Activated CD4-positive, alpha-beta memory T cell treated with anti-CD3 and anti-CD28 coated beads, Interleukin-2, amount 10 ng/mL, durations not matched to agents 7 days and 5 days (primary cell): Measurements from ENCODE around the gene CNMD. TPM values are rescaled to one million over a fixed set of nuclear protein-coding genes. Genes with fewer than 3 reads are reported as not detected.

Experiments used
- CTCF ChIA-PET: fragments of 350-600 bp; sonication (Branson Sonifier 250); formaldehyde crosslinking; loops from one replicate; lab custom pipeline; 2021; ENCODE audit warnings: antibody characterized with exemption, inconsistent platforms; lab: Charles Lee
- POLR2A ChIA-PET: fragments of 350-600 bp; sonication (Branson Sonifier 250); formaldehyde crosslinking; loops from one replicate; lab custom pipeline; 2021; ENCODE audit warnings: antibody characterized with exemption; lab: Charles Lee
- DNase-seq: peaks from one replicate; pipeline ENCODE4 v3.0.0-alpha.2; 2020
- H3K27ac Mint-ChIP-seq: one replicate; pipeline ENCODE4 v1.8.0; 2021; ENCODE audit warnings: mild to moderate bottlenecking, mixed read lengths
- H3K27me3 Mint-ChIP-seq: one replicate; pipeline ENCODE4 v1.8.0; 2021; ENCODE audit warnings: mixed read lengths
- H3K36me3 Mint-ChIP-seq: one replicate; pipeline ENCODE4 v1.8.0; 2021; ENCODE audit warnings: low read depth, mixed read lengths
- H3K4me1 Mint-ChIP-seq: one replicate; pipeline ENCODE4 v1.8.0; 2021; ENCODE audit warnings: mixed read lengths
- H3K4me3 Mint-ChIP-seq: one replicate; pipeline ENCODE4 v1.8.0; 2021; ENCODE audit warnings: mild to moderate bottlenecking, mixed read lengths
- H3K9me3 Mint-ChIP-seq: one replicate; pipeline ENCODE4 v1.8.0; 2021; ENCODE audit warnings: mixed read lengths
- total RNA-seq, 2 experiments: library from RNA; stranded (reverse); gene quantifications; one replicate each; pipeline ENCODE4 v1.2.3, GENCODE V29; 2021

Gene CNMD
- total RNA-seq, 2 experiments from 2014 or later: not detected

- Mint-ChIP-seq H3K36me3 (no peaks in the 10 kb centered on the region), H3K27me3 (peaks cover 5% of the 10 kb centered on the region), H3K4me3 (no peak overlapping the region), H3K4me1 (no peaks in the 10 kb centered on the region), H3K9me3 (no peaks in the 10 kb centered on the region), H3K27ac (no peak overlapping the region)
- CTCF ChIA-PET: no interaction called here
- POLR2A ChIA-PET: no interaction called here
- DNase-seq: no peak
Measured at GRCh38 chr13:52767949-52768516, 28.4 kb upstream of the CNMD start.

- ChIA-PET CTCF (no interaction called here), POLR2A (no interaction called here)
- DNase-seq: no peak
- H3K4me3 Mint-ChIP-seq: no peak overlapping the region
- H3K4me1 Mint-ChIP-seq: no peaks in the 10 kb centered on the region
- H3K27me3 Mint-ChIP-seq: peaks cover 1% of the 10 kb centered on the region
- no peaks in the 10 kb centered on the region for H3K36me3 Mint-ChIP-seq
- no peak overlapping the region for H3K27ac Mint-ChIP-seq
- no peaks in the 10 kb centered on the region for H3K9me3 Mint-ChIP-seq
Measured at GRCh38 chr13:52765611-52766390, 26.2 kb upstream of the CNMD start.

GRCh38 chr13:52760077-52760476, 20.5 kb upstream of the CNMD start:
- H3K27ac Mint-ChIP-seq: no peak overlapping the region
- H3K4me1 Mint-ChIP-seq: no peaks in the 10 kb centered on the region
- no peaks in the 10 kb centered on the region for H3K9me3 Mint-ChIP-seq
- H3K36me3 Mint-ChIP-seq: no peaks in the 10 kb centered on the region
- no peak overlapping the region for H3K4me3 Mint-ChIP-seq
- POLR2A ChIA-PET: no interaction called here
- CTCF ChIA-PET: no interaction called here
- peaks cover 10% of the 10 kb centered on the region for H3K27me3 Mint-ChIP-seq
- DNase-seq: no peak

GRCh38 chr13:52758114-52758513, 18.5 kb upstream of the CNMD start:
- H3K27ac Mint-ChIP-seq: no peak overlapping the region
- no peaks in the 10 kb centered on the region for H3K36me3 Mint-ChIP-seq
- ChIA-PET CTCF (no interaction called here), POLR2A (no interaction called here)
- H3K4me3 Mint-ChIP-seq: no peak overlapping the region
- peaks cover 12% of the 10 kb centered on the region for H3K27me3 Mint-ChIP-seq
- H3K9me3 Mint-ChIP-seq: no peaks in the 10 kb centered on the region
- H3K4me1 Mint-ChIP-seq: no peaks in the 10 kb centered on the region
- DNase-seq: no peak

GRCh38 chr13:52751196-52751595, 11.6 kb upstream of the CNMD start:
- H3K4me1 Mint-ChIP-seq: no peaks in the 10 kb centered on the region
- CTCF ChIA-PET: no interaction called here
- H3K27ac Mint-ChIP-seq: no peak overlapping the region
- POLR2A ChIA-PET: no interaction called here
- no peak overlapping the region for H3K4me3 Mint-ChIP-seq
- peaks cover 6% of the 10 kb centered on the region for H3K27me3 Mint-ChIP-seq
- H3K9me3 Mint-ChIP-seq: no peaks in the 10 kb centered on the region
- H3K36me3 Mint-ChIP-seq: no peaks in the 10 kb centered on the region
- DNase-seq: no peak

- Mint-ChIP-seq H3K4me3 (no peak overlapping the region), H3K4me1 (no peaks in the 10 kb centered on the region), H3K9me3 (no peaks in the 10 kb centered on the region), H3K36me3 (no peaks in the 10 kb centered on the region), H3K27me3 (peaks cover 8% of the 10 kb centered on the region), H3K27ac (no peak overlapping the region)
- DNase-seq: no peak
- ChIA-PET POLR2A (no interaction called here), CTCF (no interaction called here)
Measured at GRCh38 chr13:52750713-52751112, 11.1 kb upstream of the CNMD start.

GRCh38 chr13:52749419-52749818, 9.8 kb upstream of the CNMD start:
- Mint-ChIP-seq H3K4me1 (no peaks in the 10 kb centered on the region), H3K27me3 (peaks cover 10% of the 10 kb centered on the region), H3K27ac (no peak overlapping the region), H3K4me3 (no peak overlapping the region), H3K36me3 (no peaks in the 10 kb centered on the region), H3K9me3 (no peaks in the 10 kb centered on the region)
- ChIA-PET POLR2A (no interaction called here), CTCF (no interaction called here)
- no peak for DNase-seq

GRCh38 chr13:52746141-52746540, 6.5 kb upstream of the CNMD start:
- H3K9me3 Mint-ChIP-seq: no peaks in the 10 kb centered on the region
- POLR2A ChIA-PET: no interaction called here
- no peaks in the 10 kb centered on the region for H3K36me3 Mint-ChIP-seq
- H3K4me1 Mint-ChIP-seq: no peaks in the 10 kb centered on the region
- CTCF ChIA-PET: no interaction called here
- H3K27me3 Mint-ChIP-seq: peaks cover 29% of the 10 kb centered on the region
- DNase-seq: no peak
- H3K27ac Mint-ChIP-seq: no peak overlapping the region
- H3K4me3 Mint-ChIP-seq: no peak overlapping the region

- DNase-seq: no peak
- ChIA-PET CTCF (no interaction called here), POLR2A (no interaction called here)
- Mint-ChIP-seq H3K27ac (no peak overlapping the region), H3K4me1 (no peaks in the 10 kb centered on the region), H3K27me3 (peaks cover 38% of the 10 kb centered on the region), H3K9me3 (no peaks in the 10 kb centered on the region), H3K4me3 (no peak overlapping the region), H3K36me3 (no peaks in the 10 kb centered on the region)
Measured at GRCh38 chr13:52744842-52745375, 5.3 kb upstream of the CNMD start.

GRCh38 chr13:52743988-52744387, 4.4 kb upstream of the CNMD start:
- peaks cover 44% of the 10 kb centered on the region for H3K27me3 Mint-ChIP-seq
- CTCF ChIA-PET: no interaction called here
- no peaks in the 10 kb centered on the region for H3K9me3 Mint-ChIP-seq
- DNase-seq: no peak
- POLR2A ChIA-PET: no interaction called here
- H3K4me3 Mint-ChIP-seq: no peak overlapping the region
- H3K27ac Mint-ChIP-seq: no peak overlapping the region
- peaks cover 2% of the 10 kb centered on the region for H3K36me3 Mint-ChIP-seq
- no peaks in the 10 kb centered on the region for H3K4me1 Mint-ChIP-seq

- H3K27me3 Mint-ChIP-seq: peaks cover 46% of the 10 kb centered on the region
- ChIA-PET CTCF (no interaction called here), POLR2A (no interaction called here)
- no peak overlapping the region for H3K27ac Mint-ChIP-seq
- H3K9me3 Mint-ChIP-seq: no peaks in the 10 kb centered on the region
- no peak for DNase-seq
- H3K4me3 Mint-ChIP-seq: no peak overlapping the region
- no peaks in the 10 kb centered on the region for H3K4me1 Mint-ChIP-seq
- peaks cover 2% of the 10 kb centered on the region for H3K36me3 Mint-ChIP-seq
Measured at GRCh38 chr13:52743569-52743968, 3.9 kb upstream of the CNMD start.

- no peak overlapping the region for H3K27ac Mint-ChIP-seq
- H3K36me3 Mint-ChIP-seq: peaks cover 2% of the 10 kb centered on the region
- H3K4me1 Mint-ChIP-seq: no peaks in the 10 kb centered on the region
- peaks cover 56% of the 10 kb centered on the region for H3K27me3 Mint-ChIP-seq
- ChIA-PET POLR2A (interaction anchor here (1.0 kb wide), 1 partner anchor 85 kb away, joined by 3 read pairs; no protein-coding TSS in a partner anchor), CTCF (interaction anchor here (1.5 to 1.6 kb wide), 2 partner anchors 25 to 67 kb away, joined by 3 to 4 read pairs; no protein-coding TSS in a partner anchor)
- DNase-seq: no peak
- no peaks in the 10 kb centered on the region for H3K9me3 Mint-ChIP-seq
- no peak overlapping the region for H3K4me3 Mint-ChIP-seq
Measured at GRCh38 chr13:52738719-52739467, 727 bp downstream of the CNMD start.

GRCh38 chr13:52737965-52738364, 1.7 kb downstream of the CNMD start:
- Mint-ChIP-seq H3K27me3 (peaks cover 55% of the 10 kb centered on the region), H3K36me3 (peaks cover 2% of the 10 kb centered on the region), H3K27ac (no peak overlapping the region), H3K4me1 (no peaks in the 10 kb centered on the region), H3K9me3 (no peaks in the 10 kb centered on the region), H3K4me3 (no peak overlapping the region)
- ChIA-PET POLR2A (no interaction called here), CTCF (interaction anchor here (1.5 to 1.6 kb wide), 2 partner anchors 26 to 66 kb away, joined by 3 to 4 read pairs; no protein-coding TSS in a partner anchor)
- no peak for DNase-seq
